WTC11 (cell line): ENCODE measurements around the gene PCDH9.

Source experiments
- CBFB ChIP-seq: sonication (generic); formaldehyde crosslinking; IDR thresholded peaks from 2 replicates; pipeline ENCODE4 v1.8.1; 2022; ENCODE audit warnings: mild to moderate bottlenecking, low read depth, missing genetic modification reagents
- CTCF ChIP-seq: fragments of 200-600 bp; IDR thresholded peaks from 2 replicates; pipeline ENCODE4 v1.8.0; 2022; ENCODE audit warnings: antibody characterized with exemption
- JUN ChIP-seq: sonication (generic); formaldehyde crosslinking; IDR thresholded peaks from 2 replicates; pipeline ENCODE4 v1.8.0; 2023; ENCODE audit warnings: mild to moderate bottlenecking, missing genetic modification reagents
- NFYB ChIP-seq: sonication (generic); formaldehyde crosslinking; conservative IDR thresholded peaks from 2 replicates; pipeline ENCODE4 v1.8.0; 2022; ENCODE audit warnings: low read depth, missing genetic modification reagents
- NR3C1 ChIP-seq: sonication (generic); formaldehyde crosslinking; conservative IDR thresholded peaks from 2 replicates; pipeline ENCODE4 v1.8.1; 2023; ENCODE audit warnings: low read depth, mild to moderate bottlenecking, missing genetic modification reagents
- ZBTB21 ChIP-seq: sonication (generic); formaldehyde crosslinking; IDR thresholded peaks from 2 replicates; pipeline ENCODE4 v1.8.1; 2023; ENCODE audit warnings: mild to moderate bottlenecking, missing genetic modification reagents, borderline replicate concordance

GRCh38 chr13:66977161-66977560 lies 253.0 kb downstream of the PCDH9 start:
- TF ChIP-seq CTCF (no peak), CBFB (CRISPR knock-in tag) (no peak), JUN (CRISPR knock-in tag) (no peak), NFYB (CRISPR knock-in tag) (no peak), NR3C1 (no peak), ZBTB21 (CRISPR knock-in tag) (no peak)
